HepG2 (cell line): Measurements from ENCODE around the gene RING1. TPM values are rescaled to one million over a fixed set of nuclear protein-coding genes. Genes with fewer than 3 reads are reported as not detected.

ENCODE experiments used
- ARID3A ChIP-seq: IDR thresholded peaks from 2 replicates; pipeline ENCODE4 v1.6.1; 2012; ENCODE audit warnings: low read depth, low read length, improper control_type of control experiment
- ATM ChIP-seq: fragments of 450-650 bp; IDR thresholded peaks from 2 replicates; pipeline ENCODE4 v1.7.1; 2017; ENCODE audit warnings: mild to moderate bottlenecking, borderline replicate concordance
- GATA4 ChIP-seq: sonication (generic); IDR thresholded peaks from 2 replicates; pipeline ENCODE4 v1.6.1; 2016; ENCODE audit warnings: antibody characterized with exemption, low read depth, borderline replicate concordance
- HDAC1 ChIP-seq: sonication (generic); formaldehyde crosslinking; IDR thresholded peaks from 2 replicates; pipeline ENCODE4 v1.5.1; 2020; ENCODE audit warnings: mild to moderate bottlenecking, missing genetic modification reagents
- KDM1A ChIP-seq: IDR thresholded peaks from 2 replicates; pipeline ENCODE4 v1.6.1; 2016; ENCODE audit warnings: missing compliant biosample characterization
- KLF13 ChIP-seq: sonication (generic); formaldehyde crosslinking; IDR thresholded peaks from 2 replicates; pipeline ENCODE4 v1.4.0; 2020; ENCODE audit warnings: mild to moderate bottlenecking, missing genetic modification reagents
- KLF15 ChIP-seq: sonication (generic); formaldehyde crosslinking; IDR thresholded peaks from 2 replicates; pipeline ENCODE4 v1.8.1; 2023; ENCODE audit warnings: borderline replicate concordance, mild to moderate bottlenecking, inconsistent platforms, missing genetic modification reagents, mixed read lengths
- MAFG ChIP-seq: sonication (generic); formaldehyde crosslinking; IDR thresholded peaks from 2 replicates; pipeline ENCODE4 v1.5.1; 2020; ENCODE audit warnings: mild to moderate bottlenecking, missing genetic modification reagents
- MTERF4 ChIP-seq: sonication (generic); formaldehyde crosslinking; IDR thresholded peaks from 2 replicates; pipeline ENCODE4 v1.8.0; 2023; ENCODE audit warnings: mild to moderate bottlenecking, missing genetic modification reagents
- THYN1 ChIP-seq: sonication (generic); formaldehyde crosslinking; IDR thresholded peaks from 2 replicates; pipeline ENCODE4 v1.8.1; 2023; ENCODE audit warnings: low read depth, mild to moderate bottlenecking, moderate library complexity, missing genetic modification reagents, borderline replicate concordance
- ZNF577 ChIP-seq: sonication (generic); formaldehyde crosslinking; IDR thresholded peaks from 2 replicates; pipeline ENCODE4 v1.4.0; 2020; ENCODE audit warnings: mild to moderate bottlenecking, low read depth, missing genetic modification reagents, borderline replicate concordance
- ZNF775 ChIP-seq: sonication (generic); formaldehyde crosslinking; IDR thresholded peaks from 2 replicates; pipeline ENCODE4 v1.4.0; 2020; ENCODE audit warnings: missing genetic modification reagents, mild to moderate bottlenecking, moderate library complexity, borderline replicate concordance
- polyA plus RNA-seq, 8 experiments: library from polyadenylated mRNA; depleted of rRNA in 3 of 8; stranded (reverse) in 7 of 8; unstranded in 1 of 8; fragments of >200 nt; fragmentation: Illumina TruSeq in 4 of 8; extraction: Trizol in 4 of 8; gene quantifications; 2 replicates each; pipeline versions ENCODE4 v1.2.1 to v1.2.3, GENCODE V29; 2011 to 2016; ENCODE audit warnings: low read depth in 4 of 8, missing spikeins in 1 of 8, mixed read lengths in 1 of 8; ENCODE audit not compliant: insufficient read depth in 1 of 8
- total RNA-seq, 5 experiments: library from RNA; depleted of rRNA; stranded (reverse); fragments of >200 nt; fragmentation: Illumina TruSeq; extraction: Trizol; gene quantifications; 2 replicates each; pipeline ENCODE4 v1.2.3, GENCODE V29; 2016; ENCODE audit warnings: low read depth in 1 of 5
- TF ChIP-seq, protein P1 (sequence below): sonication (generic); formaldehyde crosslinking; IDR thresholded peaks from 2 replicates; pipeline ENCODE4 v1.8.0; 2022; ENCODE audit warnings: mild to moderate bottlenecking, missing genetic modification reagents
- TF ChIP-seq, protein P2 (sequence below): sonication (generic); formaldehyde crosslinking; IDR thresholded peaks from 2 replicates; pipeline ENCODE4 v1.5.0; 2020; ENCODE audit warnings: mild to moderate bottlenecking, missing genetic modification reagents
- TF ChIP-seq, protein P3 (sequence below): sonication (generic); formaldehyde crosslinking; IDR thresholded peaks from 2 replicates; pipeline ENCODE4 v1.4.0; 2020; ENCODE audit warnings: missing genetic modification reagents

The RING1 gene
- total and polyA plus RNA-seq, 2 of the 13 experiments (the other 11 are each of a cell fraction or from before 2014, with no cell fraction given) = 23.9 to 33.6 TPM

DNA sequence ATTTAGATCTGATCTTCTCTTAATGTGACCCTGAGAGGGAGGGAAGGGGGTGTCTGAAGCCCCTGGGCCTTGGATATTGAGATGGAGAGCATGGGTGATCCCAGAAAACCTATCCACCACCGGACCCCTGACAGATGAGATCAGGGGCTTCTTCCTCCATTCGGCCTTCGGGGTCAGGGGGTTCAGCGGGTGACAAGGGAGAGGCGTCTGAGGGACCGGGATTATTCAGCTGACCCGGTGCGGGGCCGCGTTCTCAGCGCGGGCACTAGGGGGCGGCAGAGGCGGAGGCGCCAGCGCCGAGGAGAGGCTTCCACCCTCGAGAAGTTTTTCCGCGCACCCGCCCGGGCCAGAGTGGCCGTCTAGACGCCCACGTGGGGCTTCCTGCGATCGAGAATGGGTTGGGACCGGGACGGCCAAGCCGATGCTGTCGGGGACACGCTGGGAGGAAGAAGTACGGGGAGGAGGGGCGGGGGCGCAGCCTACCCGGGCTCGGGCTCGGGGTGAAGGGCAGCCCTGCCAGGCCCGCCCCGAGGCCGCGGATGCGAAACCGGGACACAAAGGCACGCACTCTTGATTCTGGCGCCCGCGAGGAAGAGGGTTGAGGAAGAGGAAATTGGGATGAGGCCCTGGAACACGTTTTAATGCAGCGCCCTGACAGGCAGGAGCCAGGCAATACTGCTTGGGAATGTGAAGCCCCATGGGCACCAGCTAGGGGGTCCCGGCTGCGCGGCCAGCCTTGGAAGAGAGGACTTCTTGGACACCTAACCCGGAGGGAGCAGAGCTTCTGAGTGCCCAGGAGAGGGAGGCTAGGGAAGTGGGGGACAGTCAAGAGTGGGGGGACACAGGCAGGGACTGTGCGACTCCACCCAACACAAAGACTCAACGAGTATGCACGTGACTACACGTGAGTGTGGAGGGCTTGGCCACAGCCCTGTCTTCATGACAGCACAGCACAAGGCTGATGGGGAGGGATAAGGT is 46.7 kb upstream of the RING1 start (continued):
- TF ChIP-seq, protein P1, sequence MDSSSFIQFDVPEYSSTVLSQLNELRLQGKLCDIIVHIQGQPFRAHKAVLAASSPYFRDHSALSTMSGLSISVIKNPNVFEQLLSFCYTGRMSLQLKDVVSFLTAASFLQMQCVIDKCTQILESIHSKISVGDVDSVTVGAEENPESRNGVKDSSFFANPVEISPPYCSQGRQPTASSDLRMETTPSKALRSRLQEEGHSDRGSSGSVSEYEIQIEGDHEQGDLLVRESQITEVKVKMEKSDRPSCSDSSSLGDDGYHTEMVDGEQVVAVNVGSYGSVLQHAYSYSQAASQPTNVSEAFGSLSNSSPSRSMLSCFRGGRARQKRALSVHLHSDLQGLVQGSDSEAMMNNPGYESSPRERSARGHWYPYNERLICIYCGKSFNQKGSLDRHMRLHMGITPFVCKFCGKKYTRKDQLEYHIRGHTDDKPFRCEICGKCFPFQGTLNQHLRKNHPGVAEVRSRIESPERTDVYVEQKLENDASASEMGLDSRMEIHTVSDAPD = no peak
- peak; percentile 90 for TF ChIP-seq MTERF4 (CRISPR knock-in tag)
- TF ChIP-seq, protein P2, sequence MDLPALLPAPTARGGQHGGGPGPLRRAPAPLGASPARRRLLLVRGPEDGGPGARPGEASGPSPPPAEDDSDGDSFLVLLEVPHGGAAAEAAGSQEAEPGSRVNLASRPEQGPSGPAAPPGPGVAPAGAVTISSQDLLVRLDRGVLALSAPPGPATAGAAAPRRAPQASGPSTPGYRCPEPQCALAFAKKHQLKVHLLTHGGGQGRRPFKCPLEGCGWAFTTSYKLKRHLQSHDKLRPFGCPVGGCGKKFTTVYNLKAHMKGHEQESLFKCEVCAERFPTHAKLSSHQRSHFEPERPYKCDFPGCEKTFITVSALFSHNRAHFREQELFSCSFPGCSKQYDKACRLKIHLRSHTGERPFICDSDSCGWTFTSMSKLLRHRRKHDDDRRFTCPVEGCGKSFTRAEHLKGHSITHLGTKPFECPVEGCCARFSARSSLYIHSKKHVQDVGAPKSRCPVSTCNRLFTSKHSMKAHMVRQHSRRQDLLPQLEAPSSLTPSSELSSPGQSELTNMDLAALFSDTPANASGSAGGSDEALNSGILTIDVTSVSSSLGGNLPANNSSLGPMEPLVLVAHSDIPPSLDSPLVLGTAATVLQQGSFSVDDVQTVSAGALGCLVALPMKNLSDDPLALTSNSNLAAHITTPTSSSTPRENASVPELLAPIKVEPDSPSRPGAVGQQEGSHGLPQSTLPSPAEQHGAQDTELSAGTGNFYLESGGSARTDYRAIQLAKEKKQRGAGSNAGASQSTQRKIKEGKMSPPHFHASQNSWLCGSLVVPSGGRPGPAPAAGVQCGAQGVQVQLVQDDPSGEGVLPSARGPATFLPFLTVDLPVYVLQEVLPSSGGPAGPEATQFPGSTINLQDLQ (CRISPR knock-in tag) = no peak
- no peak for TF ChIP-seq THYN1 (CRISPR knock-in tag)
- TF ChIP-seq, protein P3, sequence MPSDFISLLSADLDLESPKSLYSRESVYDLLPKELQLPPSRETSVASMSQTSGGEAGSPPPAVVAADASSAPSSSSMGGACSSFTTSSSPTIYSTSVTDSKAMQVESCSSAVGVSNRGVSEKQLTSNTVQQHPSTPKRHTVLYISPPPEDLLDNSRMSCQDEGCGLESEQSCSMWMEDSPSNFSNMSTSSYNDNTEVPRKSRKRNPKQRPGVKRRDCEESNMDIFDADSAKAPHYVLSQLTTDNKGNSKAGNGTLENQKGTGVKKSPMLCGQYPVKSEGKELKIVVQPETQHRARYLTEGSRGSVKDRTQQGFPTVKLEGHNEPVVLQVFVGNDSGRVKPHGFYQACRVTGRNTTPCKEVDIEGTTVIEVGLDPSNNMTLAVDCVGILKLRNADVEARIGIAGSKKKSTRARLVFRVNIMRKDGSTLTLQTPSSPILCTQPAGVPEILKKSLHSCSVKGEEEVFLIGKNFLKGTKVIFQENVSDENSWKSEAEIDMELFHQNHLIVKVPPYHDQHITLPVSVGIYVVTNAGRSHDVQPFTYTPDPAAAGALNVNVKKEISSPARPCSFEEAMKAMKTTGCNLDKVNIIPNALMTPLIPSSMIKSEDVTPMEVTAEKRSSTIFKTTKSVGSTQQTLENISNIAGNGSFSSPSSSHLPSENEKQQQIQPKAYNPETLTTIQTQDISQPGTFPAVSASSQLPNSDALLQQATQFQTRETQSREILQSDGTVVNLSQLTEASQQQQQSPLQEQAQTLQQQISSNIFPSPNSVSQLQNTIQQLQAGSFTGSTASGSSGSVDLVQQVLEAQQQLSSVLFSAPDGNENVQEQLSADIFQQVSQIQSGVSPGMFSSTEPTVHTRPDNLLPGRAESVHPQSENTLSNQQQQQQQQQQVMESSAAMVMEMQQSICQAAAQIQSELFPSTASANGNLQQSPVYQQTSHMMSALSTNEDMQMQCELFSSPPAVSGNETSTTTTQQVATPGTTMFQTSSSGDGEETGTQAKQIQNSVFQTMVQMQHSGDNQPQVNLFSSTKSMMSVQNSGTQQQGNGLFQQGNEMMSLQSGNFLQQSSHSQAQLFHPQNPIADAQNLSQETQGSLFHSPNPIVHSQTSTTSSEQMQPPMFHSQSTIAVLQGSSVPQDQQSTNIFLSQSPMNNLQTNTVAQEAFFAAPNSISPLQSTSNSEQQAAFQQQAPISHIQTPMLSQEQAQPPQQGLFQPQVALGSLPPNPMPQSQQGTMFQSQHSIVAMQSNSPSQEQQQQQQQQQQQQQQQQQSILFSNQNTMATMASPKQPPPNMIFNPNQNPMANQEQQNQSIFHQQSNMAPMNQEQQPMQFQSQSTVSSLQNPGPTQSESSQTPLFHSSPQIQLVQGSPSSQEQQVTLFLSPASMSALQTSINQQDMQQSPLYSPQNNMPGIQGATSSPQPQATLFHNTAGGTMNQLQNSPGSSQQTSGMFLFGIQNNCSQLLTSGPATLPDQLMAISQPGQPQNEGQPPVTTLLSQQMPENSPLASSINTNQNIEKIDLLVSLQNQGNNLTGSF (CRISPR knock-in tag) = 0 out of 2 replicates have a peak, but pooled peaks have one; percentile 18
- no peak for TF ChIP-seq MAFG (CRISPR knock-in tag)
- TF ChIP-seq KDM1A (CRISPR knock-in tag) = no peak
- no peak for TF ChIP-seq ARID3A
- TF ChIP-seq KLF15 (CRISPR knock-in tag) = no peak
- TF ChIP-seq ZNF577 = no peak
- no peak for TF ChIP-seq GATA4
- TF ChIP-seq HDAC1 (CRISPR knock-in tag) = peak; percentile 65
- 0 out of 2 replicates have a peak, but pooled peaks have one; percentile 14 for TF ChIP-seq KLF13 (CRISPR knock-in tag)
- no peak for TF ChIP-seq ZNF775 (CRISPR knock-in tag)
- no peak for TF ChIP-seq ATM
